Stomach (tissue), 4 donors: ENCODE data around the gene GJB4.

Experiments used
- EP300 ChIP-seq: sonication (generic); formaldehyde crosslinking; IDR thresholded peaks from one replicate; pipeline ENCODE4 v1.6.1; 2017; ENCODE audit warnings: antibody characterized with exemption
- POLR2A ChIP-seq, 4 donors: fragments of 450-650 bp; IDR thresholded peaks; one replicate each; pipeline ENCODE4 v1.6.1; 2016; ENCODE audit warnings: antibody characterized with exemption in 4 of 4, control low read depth in 2 of 4, mild to moderate bottlenecking in 1 of 4, moderate library complexity in 1 of 4
- POLR2AphosphoS5 ChIP-seq, 3 donors: sonication (generic); formaldehyde crosslinking; IDR thresholded peaks; one replicate each; pipeline ENCODE4 v1.6.1; 2016; ENCODE audit warnings: antibody characterized with exemption in 3 of 3
- TF ChIP-seq, protein P1 (sequence below), 7 experiments: fragments of 450-650 bp in 4 of 7; fragments of 200-600 bp in 3 of 7; sonication (generic) in 3 of 7; IDR thresholded peaks; one replicate each; pipeline ENCODE4 v1.5.1; 2016 to 2019; ENCODE audit warnings: antibody characterized with exemption in 7 of 7, control low read depth in 2 of 7, mild to moderate bottlenecking in 1 of 7

GRCh38 chr1:34745666-34746065 is 13.9 kb upstream of the GJB4 start:
- no peak for TF ChIP-seq POLR2AphosphoS5 (IDR thresholded peaks at IDR 0.05)
- TF ChIP-seq POLR2A (IDR thresholded peaks at IDR 0.05): no peak
- TF ChIP-seq, protein P1, sequence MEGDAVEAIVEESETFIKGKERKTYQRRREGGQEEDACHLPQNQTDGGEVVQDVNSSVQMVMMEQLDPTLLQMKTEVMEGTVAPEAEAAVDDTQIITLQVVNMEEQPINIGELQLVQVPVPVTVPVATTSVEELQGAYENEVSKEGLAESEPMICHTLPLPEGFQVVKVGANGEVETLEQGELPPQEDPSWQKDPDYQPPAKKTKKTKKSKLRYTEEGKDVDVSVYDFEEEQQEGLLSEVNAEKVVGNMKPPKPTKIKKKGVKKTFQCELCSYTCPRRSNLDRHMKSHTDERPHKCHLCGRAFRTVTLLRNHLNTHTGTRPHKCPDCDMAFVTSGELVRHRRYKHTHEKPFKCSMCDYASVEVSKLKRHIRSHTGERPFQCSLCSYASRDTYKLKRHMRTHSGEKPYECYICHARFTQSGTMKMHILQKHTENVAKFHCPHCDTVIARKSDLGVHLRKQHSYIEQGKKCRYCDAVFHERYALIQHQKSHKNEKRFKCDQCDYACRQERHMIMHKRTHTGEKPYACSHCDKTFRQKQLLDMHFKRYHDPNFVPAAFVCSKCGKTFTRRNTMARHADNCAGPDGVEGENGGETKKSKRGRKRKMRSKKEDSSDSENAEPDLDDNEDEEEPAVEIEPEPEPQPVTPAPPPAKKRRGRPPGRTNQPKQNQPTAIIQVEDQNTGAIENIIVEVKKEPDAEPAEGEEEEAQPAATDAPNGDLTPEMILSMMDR (IDR thresholded peaks at IDR 0.05): no peak
- TF ChIP-seq EP300: no peak
